Measurements from ENCODE around the gene PARP14.
"Not testable (repeated sequence)": the region's sequence is repeated elsewhere in the genome, so short reads cannot be mapped to it uniquely, and the experiment has no call there.

The PARP14 gene

DNA sequence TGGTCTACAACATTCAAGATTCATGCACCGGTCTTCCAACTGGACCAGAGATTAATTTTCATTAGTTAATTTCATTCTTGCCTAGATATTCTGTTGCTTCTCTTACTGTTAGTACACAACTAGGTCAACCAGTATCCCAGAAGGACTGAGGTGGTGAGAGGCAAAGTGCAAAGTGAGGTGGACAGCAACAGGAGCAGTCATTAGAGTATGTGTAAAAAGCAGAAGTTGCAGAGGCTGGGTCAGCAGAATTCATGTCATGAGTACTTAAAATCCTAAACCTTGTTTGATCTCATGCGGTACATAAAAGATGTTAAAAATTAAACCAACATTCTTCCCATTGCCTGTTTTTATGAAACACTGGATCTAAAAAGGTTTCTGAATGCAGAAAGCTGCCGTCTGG lies 46.7 kb downstream of the PARP14 start:
- no peaks in the 10 kb centered on the region for H3K27me3 ChIP-seq (ENCODE audit: control insufficient read depth, insufficient read depth, low read length)
- no peaks in the 10 kb centered on the region for H3K4me1 ChIP-seq (ENCODE audit: control insufficient read depth, insufficient read depth, low read length)
- peaks cover 3% of the 10 kb centered on the region; the same call in 1 of the 2 replicates for H3K36me3 ChIP-seq (ENCODE audit: control insufficient read depth, insufficient read depth, low read length)
- no peak overlapping the region for H3K4me3 ChIP-seq (ENCODE audit: low read depth, low read length)
- no peak overlapping the region for H3K27ac ChIP-seq (ENCODE audit: low read depth, low read length)
- no peak overlapping the region for H3K9ac ChIP-seq (ENCODE audit: low read length)
- peaks cover 16% of the 10 kb centered on the region for H3K9me3 ChIP-seq (ENCODE audit: control insufficient read depth, insufficient read depth, low read depth, low read length)

DNA sequence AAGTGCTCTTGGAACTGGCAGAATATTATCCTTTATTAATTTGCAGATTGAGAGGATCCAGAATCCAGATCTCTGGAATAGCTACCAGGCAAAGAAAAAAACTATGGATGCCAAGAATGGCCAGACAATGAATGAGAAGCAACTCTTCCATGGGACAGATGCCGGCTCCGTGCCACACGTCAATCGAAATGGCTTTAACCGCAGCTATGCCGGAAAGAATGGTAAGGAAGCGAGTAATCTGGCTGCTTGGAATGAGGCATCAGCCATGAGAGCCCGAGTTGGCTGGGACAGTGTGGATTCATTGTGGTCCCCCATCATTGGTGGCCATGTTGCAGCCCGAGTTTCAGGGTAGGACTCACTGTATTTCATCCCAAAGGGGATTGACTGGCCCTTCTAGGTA lies 47.1 kb downstream of the PARP14 start:
- Histone ChIP-seq H3K9me3 (ENCODE audit: control insufficient read depth, insufficient read depth, low read depth, low read length) (peaks cover 21% of the 10 kb centered on the region), H3K27ac (ENCODE audit: low read depth, low read length) (no peak overlapping the region), H3K36me3 (ENCODE audit: control insufficient read depth, insufficient read depth, low read length) (peaks cover 3% of the 10 kb centered on the region; the same call in 1 of the 2 replicates)

DNA sequence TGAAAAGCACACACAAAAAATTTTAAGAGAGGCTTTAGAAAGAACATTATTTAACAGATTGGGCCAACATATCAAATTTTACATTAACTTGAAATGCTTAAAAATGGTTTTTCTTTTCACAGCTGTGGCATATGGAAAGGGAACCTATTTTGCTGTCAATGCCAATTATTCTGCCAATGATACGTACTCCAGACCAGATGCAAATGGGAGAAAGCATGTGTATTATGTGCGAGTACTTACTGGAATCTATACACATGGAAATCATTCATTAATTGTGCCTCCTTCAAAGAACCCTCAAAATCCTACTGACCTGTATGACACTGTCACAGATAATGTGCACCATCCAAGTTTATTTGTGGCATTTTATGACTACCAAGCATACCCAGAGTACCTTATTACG lies 47.5 kb downstream of the PARP14 start:
- H3K9ac ChIP-seq (ENCODE audit: low read length), result no peak overlapping the region
- H3K27me3 ChIP-seq (ENCODE audit: control insufficient read depth, insufficient read depth, low read length), result no peaks in the 10 kb centered on the region
- peaks cover 3% of the 10 kb centered on the region; the same call in 1 of the 2 replicates for H3K36me3 ChIP-seq (ENCODE audit: control insufficient read depth, insufficient read depth, low read length)
- no peak overlapping the region for H3K27ac ChIP-seq (ENCODE audit: low read depth, low read length)
- no peak overlapping the region for H3K4me3 ChIP-seq (ENCODE audit: low read depth, low read length)
- H3K9me3 ChIP-seq (ENCODE audit: control insufficient read depth, insufficient read depth, low read depth, low read length), result peaks cover 23% of the 10 kb centered on the region
- no peaks in the 10 kb centered on the region for H3K4me1 ChIP-seq (ENCODE audit: control insufficient read depth, insufficient read depth, low read length)

More for the DNA sequence above, 47.1 kb downstream of the PARP14 start:
- no peak overlapping the region for H3K9ac ChIP-seq (ENCODE audit: low read length)
- no peak overlapping the region for H3K4me3 ChIP-seq (ENCODE audit: low read depth, low read length)
- H3K27me3 ChIP-seq (ENCODE audit: control insufficient read depth, insufficient read depth, low read length), result no peaks in the 10 kb centered on the region
- no peaks in the 10 kb centered on the region for H3K4me1 ChIP-seq (ENCODE audit: control insufficient read depth, insufficient read depth, low read length)

GRCh38 chr3:122728756-122729514 lies 48.3 kb downstream of the PARP14 start:
- Histone ChIP-seq H3K9me3 (ENCODE audit: control insufficient read depth, insufficient read depth, low read depth, low read length) (peaks cover 21% of the 10 kb centered on the region), H3K4me3 (ENCODE audit: low read depth, low read length) (no peak overlapping the region), H3K4me1 (ENCODE audit: control insufficient read depth, insufficient read depth, low read length) (no peaks in the 10 kb centered on the region), H3K27ac (ENCODE audit: low read depth, low read length) (no peak overlapping the region), H3K36me3 (ENCODE audit: control insufficient read depth, insufficient read depth, low read length) (no peaks in the 10 kb centered on the region; the same call in 1 of the 2 replicates), H3K27me3 (ENCODE audit: control insufficient read depth, insufficient read depth, low read length) (no peaks in the 10 kb centered on the region), H3K9ac (ENCODE audit: low read length) (no peak overlapping the region)

- Histone ChIP-seq H3K27ac (ENCODE audit: low read depth, low read length) (no peak overlapping the region), H3K9me3 (ENCODE audit: control insufficient read depth, insufficient read depth, low read depth, low read length) (peaks cover 15% of the 10 kb centered on the region), H3K4me1 (ENCODE audit: control insufficient read depth, insufficient read depth, low read length) (no peaks in the 10 kb centered on the region), H3K27me3 (ENCODE audit: control insufficient read depth, insufficient read depth, low read length) (no peaks in the 10 kb centered on the region), H3K36me3 (ENCODE audit: control insufficient read depth, insufficient read depth, low read length) (no peaks in the 10 kb centered on the region; the same call in 1 of the 2 replicates), H3K9ac (ENCODE audit: low read length) (no peak overlapping the region), H3K4me3 (ENCODE audit: low read depth, low read length) (no peak overlapping the region)
Observed at GRCh38 chr3:122730240-122730639, 49.6 kb downstream of the PARP14 start.

DNA sequence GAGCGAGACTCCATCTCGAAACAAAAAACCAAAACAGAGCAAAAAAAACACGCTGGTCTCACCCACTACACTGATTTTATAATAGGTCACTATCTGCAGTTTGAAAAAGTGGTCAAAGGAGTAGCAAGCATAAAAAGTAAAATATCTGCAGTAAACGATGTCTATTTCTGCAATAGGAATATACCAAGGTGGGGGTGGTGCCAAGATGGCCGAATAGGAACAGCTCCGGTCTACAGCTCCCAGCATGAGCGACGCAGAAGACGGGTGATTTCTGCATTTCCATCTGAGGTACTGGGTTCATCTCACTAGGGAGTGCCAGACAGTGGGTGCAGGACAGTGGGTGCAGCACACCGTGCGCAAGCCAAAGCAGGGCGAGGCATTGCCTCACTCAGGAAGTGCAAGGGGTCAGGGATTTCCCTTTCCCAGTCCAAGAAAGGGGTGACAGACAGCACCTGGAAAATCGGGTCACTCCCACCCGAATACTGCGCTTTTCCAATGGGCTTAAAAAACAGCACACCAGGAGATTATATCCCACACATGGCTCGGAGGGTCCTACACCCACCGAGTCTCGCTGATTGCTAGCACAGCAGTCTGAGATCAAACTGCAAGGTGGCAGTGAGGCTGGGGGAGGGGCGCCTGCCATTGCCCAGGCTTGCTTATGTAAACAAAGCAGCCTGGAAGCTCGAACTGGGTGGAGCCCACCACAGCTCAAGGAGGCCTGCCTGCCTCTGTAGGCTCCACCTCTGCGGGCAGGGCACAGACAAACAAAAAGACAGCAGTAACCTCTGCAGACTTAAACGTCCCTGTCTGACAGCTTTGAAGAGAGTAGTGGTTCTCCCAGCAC lies 52.3 kb downstream of the PARP14 start:
- H3K9ac ChIP-seq (ENCODE audit: low read length); H3K36me3 ChIP-seq (ENCODE audit: control insufficient read depth, insufficient read depth, low read length); H3K4me3 ChIP-seq (ENCODE audit: low read depth, low read length); H3K4me1 ChIP-seq (ENCODE audit: control insufficient read depth, insufficient read depth, low read length); H3K27me3 ChIP-seq (ENCODE audit: control insufficient read depth, insufficient read depth, low read length); H3K27ac ChIP-seq (ENCODE audit: low read depth, low read length): not testable (repeated sequence)
- H3K9me3 ChIP-seq (ENCODE audit: control insufficient read depth, insufficient read depth, low read depth, low read length), result peaks cover 12% of the 10 kb centered on the region; the same call in 1 of the 2 replicates

DNA sequence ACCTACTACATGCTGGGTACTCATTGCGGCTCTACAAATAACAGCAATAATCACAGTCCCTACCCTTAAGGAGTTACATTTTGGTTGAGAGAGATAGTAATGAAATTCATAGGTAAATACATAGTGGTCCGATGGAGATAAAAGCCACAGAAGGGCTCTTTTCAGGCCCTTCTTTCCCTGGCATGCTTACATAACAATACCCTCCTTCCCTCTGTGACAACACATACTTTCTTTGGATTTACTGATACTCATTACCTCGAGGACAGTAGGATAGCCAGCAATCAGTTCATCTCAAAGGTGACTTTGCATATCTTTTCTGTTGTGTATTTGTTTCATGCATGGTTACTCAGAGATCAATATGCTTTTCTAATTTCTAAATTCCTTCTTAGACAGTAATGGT lies 58.5 kb downstream of the PARP14 start:
- H3K4me1 ChIP-seq (ENCODE audit: control insufficient read depth, insufficient read depth, low read length), result peaks cover 10% of the 10 kb centered on the region
- no peak overlapping the region for H3K27ac ChIP-seq (ENCODE audit: low read depth, low read length)
- H3K27me3 ChIP-seq (ENCODE audit: control insufficient read depth, insufficient read depth, low read length), result no peaks in the 10 kb centered on the region
- H3K9ac ChIP-seq (ENCODE audit: low read length), result no peak overlapping the region
- no peak overlapping the region for H3K4me3 ChIP-seq (ENCODE audit: low read depth, low read length)
- peaks cover 15% of the 10 kb centered on the region; the same call in 1 of the 2 replicates for H3K36me3 ChIP-seq (ENCODE audit: control insufficient read depth, insufficient read depth, low read length)
- H3K9me3 ChIP-seq (ENCODE audit: control insufficient read depth, insufficient read depth, low read depth, low read length), result no peaks in the 10 kb centered on the region

GRCh38 chr3:122742234-122742633 lies 61.6 kb downstream of the PARP14 start:
- H3K9ac ChIP-seq (ENCODE audit: low read length), result no peak overlapping the region
- H3K4me3 ChIP-seq (ENCODE audit: low read depth, low read length), result no peak overlapping the region
- peaks cover 18% of the 10 kb centered on the region for H3K36me3 ChIP-seq (ENCODE audit: control insufficient read depth, insufficient read depth, low read length)
- peaks cover 10% of the 10 kb centered on the region for H3K4me1 ChIP-seq (ENCODE audit: control insufficient read depth, insufficient read depth, low read length)
- H3K9me3 ChIP-seq (ENCODE audit: control insufficient read depth, insufficient read depth, low read depth, low read length), result peaks cover 4% of the 10 kb centered on the region; the same call in 1 of the 2 replicates
- H3K27me3 ChIP-seq (ENCODE audit: control insufficient read depth, insufficient read depth, low read length), result no peaks in the 10 kb centered on the region
- H3K27ac ChIP-seq (ENCODE audit: low read depth, low read length), result no peak overlapping the region

DNA sequence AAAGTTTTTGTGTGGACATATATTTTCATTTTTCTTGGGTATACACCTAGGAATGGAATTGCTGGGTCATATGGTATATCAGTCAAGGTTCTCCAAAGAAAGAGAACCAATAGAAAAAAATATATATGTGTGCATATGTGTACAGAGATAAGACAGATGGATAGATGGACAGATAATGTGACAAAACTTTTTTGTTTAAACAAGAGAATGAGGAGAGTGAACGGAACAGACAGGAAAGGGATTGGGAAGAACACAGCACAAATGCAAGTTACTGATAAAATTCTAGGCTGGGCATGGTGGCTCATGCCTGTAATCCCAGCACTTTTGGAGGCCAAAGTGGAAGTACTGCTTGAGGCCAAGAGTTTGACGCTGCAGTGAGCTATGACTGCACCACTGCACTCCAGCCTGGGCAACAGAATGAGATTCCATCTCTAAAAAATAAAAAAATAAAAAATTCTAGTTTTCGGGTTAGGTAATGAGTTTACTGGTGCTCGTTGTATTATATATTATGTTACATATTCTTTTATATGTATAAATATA lies 63.0 kb downstream of the PARP14 start:
- Histone ChIP-seq H3K9ac (ENCODE audit: low read length) (no peak overlapping the region), H3K27me3 (ENCODE audit: control insufficient read depth, insufficient read depth, low read length) (no peaks in the 10 kb centered on the region), H3K9me3 (ENCODE audit: control insufficient read depth, insufficient read depth, low read depth, low read length) (peaks cover 4% of the 10 kb centered on the region; the same call in 1 of the 2 replicates), H3K4me1 (ENCODE audit: control insufficient read depth, insufficient read depth, low read length) (peaks cover 10% of the 10 kb centered on the region), H3K27ac (ENCODE audit: low read depth, low read length) (no peak overlapping the region), H3K4me3 (ENCODE audit: low read depth, low read length) (no peak overlapping the region), H3K36me3 (ENCODE audit: control insufficient read depth, insufficient read depth, low read length) (peaks cover 18% of the 10 kb centered on the region)

DNA sequence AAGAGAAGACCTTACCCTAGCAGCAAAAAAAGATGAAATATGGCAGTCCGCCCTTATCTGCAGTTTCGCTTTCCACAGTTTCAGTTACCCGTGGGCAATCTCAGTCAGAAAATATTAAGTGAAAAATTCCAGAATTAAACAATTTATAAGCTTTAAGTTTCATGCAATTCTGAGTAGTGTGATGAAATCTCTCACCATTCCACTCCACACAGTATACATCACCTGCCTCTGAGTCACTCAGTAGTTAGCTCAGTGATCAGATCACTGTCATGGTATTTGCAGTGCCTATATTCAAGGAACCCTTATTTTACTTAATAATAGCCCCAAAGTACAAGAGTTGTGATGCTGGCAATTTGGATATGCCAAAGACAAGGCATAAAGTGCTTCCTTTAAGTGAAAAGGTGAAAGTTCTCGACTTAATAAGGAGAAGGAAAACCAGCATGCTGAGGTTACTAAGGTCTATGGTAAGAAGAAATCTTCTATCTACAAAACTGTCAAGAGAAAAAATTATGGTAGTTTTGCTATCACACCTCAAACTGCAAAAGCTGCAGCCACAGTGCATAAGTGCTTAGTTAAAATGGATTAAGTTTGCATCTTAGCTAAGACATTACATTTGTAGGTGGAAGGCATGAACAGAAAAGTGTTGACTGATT lies 64.9 kb downstream of the PARP14 start:
- peaks cover 15% of the 10 kb centered on the region for H3K36me3 ChIP-seq (ENCODE audit: control insufficient read depth, insufficient read depth, low read length)
- H3K27ac ChIP-seq (ENCODE audit: low read depth, low read length), result no peak overlapping the region
- H3K27me3 ChIP-seq (ENCODE audit: control insufficient read depth, insufficient read depth, low read length), result no peaks in the 10 kb centered on the region
- peaks cover 4% of the 10 kb centered on the region; the same call in 1 of the 2 replicates for H3K9me3 ChIP-seq (ENCODE audit: control insufficient read depth, insufficient read depth, low read depth, low read length)
- no peaks in the 10 kb centered on the region for H3K4me1 ChIP-seq (ENCODE audit: control insufficient read depth, insufficient read depth, low read length)
- no peak overlapping the region for H3K4me3 ChIP-seq (ENCODE audit: low read depth, low read length)
- H3K9ac ChIP-seq (ENCODE audit: low read length), result no peak overlapping the region
